Mesenchymal stem cell (in vitro differentiated cells and primary cell): ENCODE measurements around the gene PLD1.
A peak's percentile ranks its signal among the peaks of the same experiment; 100 is the strongest.

ENCODE experiments used
- DNase-seq: peaks from one replicate; pipeline ENCODE4 v3.0.0-alpha.2; 2013
- H2AFZ ChIP-seq: one replicate; pipeline ENCODE4 v1.6.1; 2013; ENCODE audit warnings: low read depth, mild to moderate bottlenecking, control low read depth, inconsistent platforms, low read length, moderate library complexity
- H2AK5ac ChIP-seq: 2 replicates; pipeline ENCODE4 v1.6.1; 2013; ENCODE audit warnings: low read length, moderate library complexity, mild to moderate bottlenecking, inconsistent platforms; ENCODE audit not compliant: severe bottlenecking
- H2BK120ac ChIP-seq: one replicate; pipeline ENCODE4 v1.6.1; 2013; ENCODE audit warnings: low read depth, mild to moderate bottlenecking, inconsistent platforms, low read length, moderate library complexity
- H2BK12ac ChIP-seq, 2 experiments: one replicate each; pipeline ENCODE4 v1.6.1; 2013; ENCODE audit warnings: inconsistent platforms in 2 of 2, low read length in 2 of 2, mild to moderate bottlenecking in 2 of 2, moderate library complexity in 2 of 2, control low read depth in 1 of 2
- H2BK15ac ChIP-seq: one replicate; pipeline ENCODE4 v1.6.1; 2013; ENCODE audit warnings: mild to moderate bottlenecking, low read depth, inconsistent platforms; ENCODE audit not compliant: poor library complexity, severe bottlenecking
- H2BK5ac ChIP-seq: 2 replicates; pipeline ENCODE4 v1.6.1; 2013; ENCODE audit warnings: low read depth, mild to moderate bottlenecking, low read length, control low read depth, inconsistent platforms; ENCODE audit not compliant: poor library complexity, severe bottlenecking
- H3K14ac ChIP-seq, 2 experiments: one replicate each; pipeline ENCODE4 v1.6.1; 2013; ENCODE audit warnings: inconsistent platforms in 2 of 2, low read length in 2 of 2, control low read depth in 1 of 2, mild to moderate bottlenecking in 1 of 2, moderate library complexity in 1 of 2
- H3K18ac ChIP-seq, 2 experiments: one replicate each; pipeline ENCODE4 v1.6.1; 2013; ENCODE audit warnings: inconsistent platforms in 2 of 2, low read length in 2 of 2, control low read depth in 1 of 2, low read depth in 1 of 2, mild to moderate bottlenecking in 1 of 2
- H3K23ac ChIP-seq, 2 experiments: one replicate each; pipeline ENCODE4 v1.6.1; 2013; ENCODE audit warnings: inconsistent platforms in 2 of 2, low read length in 2 of 2, mild to moderate bottlenecking in 2 of 2, moderate library complexity in 2 of 2, control low read depth in 1 of 2
- H3K27ac ChIP-seq: 2 replicates; pipeline ENCODE4 v1.5.1; 2013; ENCODE audit warnings: mild to moderate bottlenecking, moderate library complexity, low read length, control low read depth, inconsistent platforms; ENCODE audit not compliant: poor library complexity, severe bottlenecking
- H3K27me3 ChIP-seq, 2 experiments: 2 replicates each; pipeline versions ENCODE4 v1.6.1 to v1.7.0; 2013; ENCODE audit warnings: low read length in 2 of 2, mild to moderate bottlenecking in 2 of 2, moderate library complexity in 2 of 2, control low read depth in 1 of 2, inconsistent platforms in 1 of 2; ENCODE audit not compliant: control insufficient read depth in 1 of 2, insufficient read depth in 1 of 2
- H3K36me3 ChIP-seq, 2 experiments: 2 replicates each; pipeline versions ENCODE4 v1.6.1 to v1.7.0; 2013; ENCODE audit warnings: low read length in 2 of 2, control low read depth in 1 of 2, inconsistent platforms in 1 of 2, low read depth in 1 of 2, mild to moderate bottlenecking in 1 of 2; ENCODE audit not compliant: insufficient read depth in 2 of 2, control insufficient read depth in 1 of 2
- H3K4ac ChIP-seq, 2 experiments: one replicate each; pipeline ENCODE4 v1.6.1; 2013; ENCODE audit warnings: inconsistent platforms in 2 of 2, low read length in 2 of 2, mild to moderate bottlenecking in 2 of 2, moderate library complexity in 2 of 2, control low read depth in 1 of 2, low read depth in 1 of 2
- H3K4me1 ChIP-seq: 2 replicates; pipeline ENCODE4 v1.6.1; 2013; ENCODE audit warnings: low read depth, low read length, control low read depth; ENCODE audit not compliant: control insufficient read depth, insufficient read depth
- H3K4me2 ChIP-seq: 2 replicates; pipeline ENCODE4 v1.6.1; 2013; ENCODE audit warnings: low read length, mild to moderate bottlenecking, inconsistent platforms; ENCODE audit not compliant: poor library complexity, severe bottlenecking
- H3K4me3 ChIP-seq, 2 experiments: 2 replicates each; pipeline versions ENCODE4 v1.5.1 to v1.7.0; 2013; ENCODE audit warnings: low read length in 2 of 2, mild to moderate bottlenecking in 2 of 2, control low read depth in 1 of 2, low read depth in 1 of 2; ENCODE audit not compliant: insufficient read depth in 1 of 2
- H3K79me1 ChIP-seq: replicated peaks from 2 replicates; pipeline ENCODE4 v1.6.1; 2013; ENCODE audit warnings: mild to moderate bottlenecking, control low read depth, low read length, inconsistent platforms; ENCODE audit not compliant: poor library complexity, severe bottlenecking
- H3K9ac ChIP-seq: 2 replicates; pipeline ENCODE4 v1.7.0; 2013; ENCODE audit warnings: mild to moderate bottlenecking, low read length, moderate library complexity
- H3K9me3 ChIP-seq: 2 replicates; pipeline ENCODE4 v1.7.0; 2013; ENCODE audit warnings: mild to moderate bottlenecking, low read length; ENCODE audit not compliant: control insufficient read depth
- H4K8ac ChIP-seq: one replicate; pipeline ENCODE4 v1.6.1; 2013; ENCODE audit warnings: inconsistent platforms, mild to moderate bottlenecking, low read length, moderate library complexity
- H4K91ac ChIP-seq: one replicate; pipeline ENCODE4 v1.6.1; 2013; ENCODE audit warnings: mild to moderate bottlenecking, low read length, inconsistent platforms
- WGBS: methylation state at CpG from one replicate; pipeline ENCODE4 v1.1.7; 2013; ENCODE audit warnings: mixed read lengths; 5-methylcytosine and 5-hydroxymethylcytosine counted together

PLD1 gene

DNA sequence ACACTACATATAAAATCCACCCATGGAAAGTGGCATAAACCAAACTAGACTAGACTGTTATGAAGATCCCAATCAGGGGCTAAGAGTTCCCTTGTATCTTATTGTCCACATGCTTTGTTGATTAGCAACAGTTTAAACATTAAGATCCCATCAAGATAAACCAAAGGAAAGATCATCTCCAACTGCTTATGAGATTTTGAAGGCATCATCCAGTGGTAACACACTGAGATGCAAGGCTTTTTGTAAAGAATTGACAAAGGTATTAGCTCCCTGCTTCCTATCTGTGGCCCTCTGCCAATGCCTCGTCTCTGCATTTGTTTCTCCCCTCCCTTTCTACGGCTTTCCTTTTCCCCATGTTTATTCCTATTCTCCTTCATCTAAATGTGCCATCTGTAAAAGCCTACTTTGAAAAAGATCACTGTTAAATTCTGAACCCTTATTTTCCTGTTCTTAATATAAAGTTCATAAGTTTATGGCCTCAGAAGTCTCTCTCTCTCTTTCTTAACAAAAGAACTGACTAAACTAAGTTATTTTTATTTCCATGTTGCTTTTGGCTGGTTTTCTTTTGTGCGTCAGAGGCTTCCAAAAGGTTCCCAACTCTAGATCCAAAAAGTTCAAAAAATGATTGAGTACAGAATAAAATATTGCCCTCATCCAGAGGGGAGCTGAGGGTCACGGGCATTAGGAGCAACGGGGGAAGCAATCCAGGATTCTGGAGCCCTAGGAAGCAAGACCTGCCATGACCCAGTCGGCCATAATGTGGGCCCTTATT is 5.5 kb downstream of the PLD1 start:
- peak; percentile 59 for DNase-seq
- H3K18ac ChIP-seq = no peak overlapping the region
- H4K8ac ChIP-seq = no peak overlapping the region
- H4K91ac ChIP-seq = no peak overlapping the region
- peak overlapping the region; percentile 73 for H2BK15ac ChIP-seq
- H2AK5ac ChIP-seq = peak overlapping the region; percentile 78
- H3K14ac ChIP-seq = no peak overlapping the region
- no peaks in the 10 kb centered on the region for H3K36me3 ChIP-seq
- peak overlapping the region in 1 of 2 experiments; percentile 2 for H3K4me3 ChIP-seq
- H3K4me2 ChIP-seq = no peak overlapping the region
- peak overlapping the region in 1 of 2 experiments; percentile 67 for H3K23ac ChIP-seq
- peak overlapping the region; percentile 54 for H2BK120ac ChIP-seq
- H2BK5ac ChIP-seq = no peak overlapping the region
- no peak overlapping the region for H3K27ac ChIP-seq
- H3K9ac ChIP-seq = peak overlapping the region; percentile 54
- no peaks in the 10 kb centered on the region for H3K9me3 ChIP-seq
- peaks cover 22% of the 10 kb centered on the region for H3K79me1 ChIP-seq
- no peaks in the 10 kb centered on the region for H3K27me3 ChIP-seq
- peaks cover 9% of the 10 kb centered on the region for H3K4me1 ChIP-seq
- peak overlapping the region in 1 of 2 experiments; percentile 74 for H2BK12ac ChIP-seq
- no peak overlapping the region for H3K4ac ChIP-seq
- 73% methylated on average over 4 of the region's 6 CpGs for WGBS
- no peak overlapping the region for H2AFZ ChIP-seq

- no peak overlapping the region for H2BK12ac ChIP-seq
- no peak overlapping the region for H3K4me2 ChIP-seq
- H2AK5ac ChIP-seq = peak overlapping the region; percentile 58
- H3K27me3 ChIP-seq = no peaks in the 10 kb centered on the region
- H3K4ac ChIP-seq = no peak overlapping the region
- no peak overlapping the region for H2BK120ac ChIP-seq
- peaks cover 25% of the 10 kb centered on the region for H3K79me1 ChIP-seq
- H3K9ac ChIP-seq = no peak overlapping the region
- no peaks in the 10 kb centered on the region for H3K9me3 ChIP-seq
- no peak overlapping the region for H3K4me3 ChIP-seq
- no peak overlapping the region for H4K8ac ChIP-seq
- no peak overlapping the region for H2BK15ac ChIP-seq
- H4K91ac ChIP-seq = no peak overlapping the region
- no peak overlapping the region for H3K27ac ChIP-seq
- H3K14ac ChIP-seq = no peak overlapping the region
- 93% methylated on average over 3 of the region's 4 CpGs for WGBS
- H3K4me1 ChIP-seq = peaks cover 9% of the 10 kb centered on the region
- H3K18ac ChIP-seq = no peak overlapping the region
- no peak for DNase-seq
- peak overlapping the region in 1 of 2 experiments; percentile 92 for H3K23ac ChIP-seq
- no peak overlapping the region for H2BK5ac ChIP-seq
- H3K36me3 ChIP-seq = no peaks in the 10 kb centered on the region
- H2AFZ ChIP-seq = no peak overlapping the region
These were observed 7.2 kb downstream of the PLD1 start for GRCh38 chr3:171803044-171803443.

- Histone ChIP-seq H3K79me1 (peaks cover 25% of the 10 kb centered on the region), H3K4ac (no peak overlapping the region), H3K23ac (peak overlapping the region in 1 of 2 experiments; percentile 77), H3K14ac (no peak overlapping the region), H3K18ac (no peak overlapping the region), H3K27ac (peak overlapping the region; percentile 1), H4K8ac (no peak overlapping the region), H2AFZ (no peak overlapping the region), H4K91ac (no peak overlapping the region), H3K4me1 (peaks cover 9% of the 10 kb centered on the region), H2BK5ac (no peak overlapping the region), H3K27me3 (no peaks in the 10 kb centered on the region), H3K4me2 (no peak overlapping the region), H2AK5ac (peak overlapping the region; percentile 54), H3K36me3 (no peaks in the 10 kb centered on the region), H2BK12ac (no peak overlapping the region), H3K4me3 (no peak overlapping the region), H2BK15ac (no peak overlapping the region), H2BK120ac (no peak overlapping the region), H3K9ac (no peak overlapping the region), H3K9me3 (no peaks in the 10 kb centered on the region)
- no peak for DNase-seq
- 97% methylated on average over 3 of the region's 3 CpGs for WGBS
These were observed 7.7 kb downstream of the PLD1 start for GRCh38 chr3:171802590-171802956.

GRCh38 chr3:171801738-171802589 is 8.3 kb downstream of the PLD1 start:
- Histone ChIP-seq H2BK5ac (no peak overlapping the region), H2AFZ (no peak overlapping the region), H3K27ac (peak overlapping the region; percentile 78), H3K79me1 (peaks cover 28% of the 10 kb centered on the region), H3K14ac (no peak overlapping the region), H2BK15ac (no peak overlapping the region), H4K91ac (no peak overlapping the region), H3K18ac (peak overlapping the region in 1 of 2 experiments; percentile 48), H3K23ac (no peak overlapping the region), H3K9me3 (no peaks in the 10 kb centered on the region), H3K4me3 (no peak overlapping the region), H3K4me1 (peaks cover 8% of the 10 kb centered on the region), H3K4ac (peak overlapping the region in 1 of 2 experiments; percentile 51), H3K4me2 (no peak overlapping the region), H2BK12ac (no peak overlapping the region), H3K9ac (peak overlapping the region; percentile 43), H2AK5ac (no peak overlapping the region), H4K8ac (no peak overlapping the region), H2BK120ac (no peak overlapping the region), H3K27me3 (no peaks in the 10 kb centered on the region), H3K36me3 (no peaks in the 10 kb centered on the region)
- WGBS = 65% methylated on average over 4 of the region's 4 CpGs
- DNase-seq = peak; percentile 81
